HG03469 (cell line): ENCODE results near the gene HAGHL.
"Not testable (repeated sequence)": the region's sequence is repeated elsewhere in the genome, so short reads cannot be mapped to it uniquely, and the experiment has no call there.

Experiments
- ATAC-seq: cut with Tn5 transposase; IDR thresholded peaks from one replicate; pipeline ENCODE4 v1.9.1; 2021; ENCODE audit warnings: mild to moderate bottlenecking, moderate library complexity, moderate number of reproducible peaks; ENCODE audit not compliant: unreplicated experiment

Gene HAGHL

GRCh38 chr16:750485-750884 is 23.6 kb downstream of the HAGHL start:
- ATAC-seq = no peak

GRCh38 chr16:751152-752006 is 24.5 kb downstream of the HAGHL start:
- ATAC-seq = no peak

DNA sequence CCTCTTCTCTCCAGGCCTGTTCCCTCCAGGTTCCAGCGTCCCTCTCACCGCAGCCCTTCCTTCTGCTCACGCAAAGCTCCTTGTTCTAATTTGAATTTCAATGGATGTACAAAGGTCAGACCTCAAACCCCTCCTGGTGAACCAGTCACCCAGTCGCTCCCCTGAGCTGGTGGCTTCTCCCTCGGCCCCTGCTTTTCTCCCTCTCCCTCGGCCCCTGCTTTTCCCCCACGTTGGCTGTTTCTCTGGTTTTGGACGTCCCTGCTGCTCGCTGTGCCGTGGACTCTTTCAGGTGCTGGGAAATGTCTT is 25.1 kb downstream of the HAGHL start:
- no peak for ATAC-seq

DNA sequence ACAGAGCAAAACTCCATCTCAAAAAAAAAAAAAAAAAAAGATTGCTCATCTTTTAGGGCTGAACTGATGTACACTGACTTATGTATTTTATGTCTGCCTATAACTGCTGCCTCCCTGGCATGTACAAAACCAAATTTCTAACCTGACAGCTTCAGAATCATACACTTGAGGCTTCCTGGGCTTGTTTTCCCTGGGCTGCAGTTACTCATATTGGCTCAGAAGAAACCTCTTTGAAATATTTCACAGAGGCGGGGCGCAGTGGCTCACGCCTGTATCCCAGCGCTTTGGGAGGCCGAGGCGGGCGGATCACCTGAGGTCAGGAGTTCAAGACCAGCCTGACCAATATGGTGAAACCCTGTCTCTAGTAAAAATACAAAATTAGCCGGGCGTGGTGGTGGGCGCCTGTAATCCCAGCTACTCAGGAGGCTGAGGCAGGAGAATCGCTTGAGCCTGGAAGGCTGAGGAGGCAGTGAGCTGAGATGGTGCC is 27.3 kb downstream of the HAGHL start:
- ATAC-seq = not testable (repeated sequence)

- no peak for ATAC-seq
These were observed 27.8 kb downstream of the HAGHL start for GRCh38 chr16:754656-755055.

DNA sequence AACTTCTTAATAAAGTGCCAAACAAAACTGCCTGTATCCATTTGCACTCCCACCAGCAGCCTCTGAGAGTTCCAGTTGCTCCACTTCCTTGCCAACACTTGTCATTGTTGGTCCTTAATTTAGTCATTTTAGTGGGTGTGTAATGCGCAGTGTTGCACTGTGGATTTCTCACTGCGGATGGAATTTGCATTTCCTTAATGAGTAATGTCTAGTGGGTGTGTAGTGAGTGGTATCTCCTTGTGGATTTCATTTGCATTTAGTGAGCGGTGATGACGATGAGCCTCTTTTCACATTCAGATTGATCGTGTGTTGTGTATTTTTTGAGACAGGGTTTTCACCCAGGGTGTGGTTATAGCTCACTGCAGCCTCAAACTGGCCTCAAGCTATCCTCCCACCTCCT is 29.5 kb downstream of the HAGHL start:
- ATAC-seq = no peak

GRCh38 chr16:759110-759910 is 32.4 kb downstream of the HAGHL start:
- ATAC-seq = no peak

DNA sequence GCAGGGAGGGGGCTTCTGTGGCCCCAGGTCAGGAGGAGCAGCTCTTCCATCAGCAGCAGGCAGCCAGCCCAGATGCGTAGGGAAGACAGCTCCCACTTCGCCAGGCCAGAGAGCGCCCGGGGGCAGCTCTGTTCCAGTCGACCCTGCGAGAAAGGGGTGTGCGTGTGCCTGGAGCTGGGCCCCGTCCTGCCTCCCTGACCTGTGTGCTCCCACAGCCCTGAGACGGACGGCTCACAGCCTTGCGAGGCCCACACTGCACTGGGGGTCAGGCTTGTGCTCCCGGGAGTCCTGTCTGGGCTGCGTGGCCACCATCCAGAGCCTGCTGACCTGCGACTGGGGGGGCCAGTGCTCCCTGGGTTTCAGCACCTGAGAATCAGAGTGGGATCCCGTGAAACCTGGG is 33.2 kb downstream of the HAGHL start:
- no peak for ATAC-seq

DNA sequence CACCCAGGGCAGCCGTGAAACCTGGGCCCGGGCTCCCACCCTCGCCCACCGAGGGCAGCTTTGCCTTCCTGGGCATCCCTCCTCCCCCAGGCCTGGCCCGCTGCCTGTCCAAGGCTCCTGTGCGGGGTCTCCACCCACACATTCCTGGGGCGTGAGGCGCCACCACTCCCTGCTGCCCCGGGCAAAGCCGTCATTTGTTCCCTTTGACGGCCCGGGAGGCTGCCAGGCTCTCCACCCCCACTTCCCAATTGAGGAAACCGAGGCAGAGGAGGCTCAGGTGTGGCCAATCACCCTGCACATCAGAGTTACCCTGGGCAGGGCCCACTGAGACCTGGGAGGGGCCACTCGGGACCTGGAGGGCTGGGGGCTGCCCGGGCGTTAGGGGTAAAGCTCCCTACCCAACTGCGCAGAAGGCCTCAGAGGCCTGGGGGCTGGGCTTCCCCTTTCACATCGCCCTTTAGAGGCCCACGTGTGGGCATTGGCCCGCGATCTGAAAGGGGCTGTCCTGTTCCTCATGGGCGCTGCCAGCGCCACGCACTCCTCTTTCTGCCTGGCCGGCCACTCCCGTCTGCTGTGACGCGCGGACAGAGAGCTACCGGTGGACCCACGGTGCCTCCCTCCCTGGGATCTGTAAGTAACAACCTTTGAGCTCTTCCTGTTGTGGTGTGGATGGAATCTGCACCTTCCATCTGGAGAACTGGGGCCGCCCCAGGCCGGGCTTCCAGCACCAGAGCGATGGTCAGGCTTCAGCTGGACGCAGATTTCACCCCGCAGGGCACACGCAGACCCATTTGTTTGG is 33.8 kb downstream of the HAGHL start, which contains the start of gene MSLN:
Gene MSLN, plus strand, starts transcription at position 190 of the 799 bp plus-strand sequence. CDS start 1,947 bp downstream, outside the sequence.
- ATAC-seq = no peak

DNA sequence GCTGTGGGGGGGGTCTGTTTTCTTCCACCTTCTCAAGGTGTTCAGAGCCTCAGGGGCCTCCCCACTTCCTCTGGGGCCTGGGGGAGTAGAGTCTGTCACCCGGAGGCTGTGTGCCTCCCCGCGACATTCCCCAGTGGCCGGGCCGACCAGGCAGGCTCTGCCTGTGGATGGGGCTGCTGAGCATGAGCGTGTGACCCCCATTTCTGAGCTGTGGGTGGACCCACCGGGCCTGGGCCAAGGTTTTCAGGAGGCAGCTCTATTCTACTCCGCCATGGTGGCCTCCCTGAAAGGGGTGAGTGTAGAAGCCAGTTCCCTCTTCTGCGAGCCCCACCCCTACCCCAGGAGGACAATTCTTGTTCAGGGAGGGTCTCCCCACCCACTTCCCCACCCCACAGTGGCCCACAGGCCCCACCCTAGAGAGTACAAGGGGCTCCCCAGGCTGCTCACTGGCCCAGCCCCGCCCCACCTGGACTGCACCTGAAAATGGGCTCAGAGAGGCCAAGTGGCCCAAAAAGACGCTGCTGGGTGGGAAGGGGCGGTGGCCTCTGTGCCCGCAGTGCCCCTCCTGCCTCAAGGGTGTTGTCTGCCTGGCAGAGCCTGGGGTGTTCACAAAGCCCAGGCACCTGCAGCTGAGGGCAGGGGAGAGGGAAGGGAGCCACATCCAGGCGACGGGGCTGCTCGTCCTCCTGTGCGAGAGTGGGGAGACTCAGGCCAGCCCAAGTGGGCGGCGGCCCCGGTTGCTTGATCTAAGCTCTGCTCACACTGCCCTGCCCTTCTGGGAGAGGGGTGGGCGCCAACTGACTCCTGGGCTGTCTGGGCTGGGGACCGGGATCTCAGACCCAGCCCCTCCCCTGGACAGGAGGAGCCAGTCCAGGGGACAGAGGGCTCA is 35.0 kb downstream of the HAGHL start:
- no peak for ATAC-seq

- no peak for ATAC-seq
These were observed 35.8 kb downstream of the HAGHL start for GRCh38 chr16:762595-763268.

DNA sequence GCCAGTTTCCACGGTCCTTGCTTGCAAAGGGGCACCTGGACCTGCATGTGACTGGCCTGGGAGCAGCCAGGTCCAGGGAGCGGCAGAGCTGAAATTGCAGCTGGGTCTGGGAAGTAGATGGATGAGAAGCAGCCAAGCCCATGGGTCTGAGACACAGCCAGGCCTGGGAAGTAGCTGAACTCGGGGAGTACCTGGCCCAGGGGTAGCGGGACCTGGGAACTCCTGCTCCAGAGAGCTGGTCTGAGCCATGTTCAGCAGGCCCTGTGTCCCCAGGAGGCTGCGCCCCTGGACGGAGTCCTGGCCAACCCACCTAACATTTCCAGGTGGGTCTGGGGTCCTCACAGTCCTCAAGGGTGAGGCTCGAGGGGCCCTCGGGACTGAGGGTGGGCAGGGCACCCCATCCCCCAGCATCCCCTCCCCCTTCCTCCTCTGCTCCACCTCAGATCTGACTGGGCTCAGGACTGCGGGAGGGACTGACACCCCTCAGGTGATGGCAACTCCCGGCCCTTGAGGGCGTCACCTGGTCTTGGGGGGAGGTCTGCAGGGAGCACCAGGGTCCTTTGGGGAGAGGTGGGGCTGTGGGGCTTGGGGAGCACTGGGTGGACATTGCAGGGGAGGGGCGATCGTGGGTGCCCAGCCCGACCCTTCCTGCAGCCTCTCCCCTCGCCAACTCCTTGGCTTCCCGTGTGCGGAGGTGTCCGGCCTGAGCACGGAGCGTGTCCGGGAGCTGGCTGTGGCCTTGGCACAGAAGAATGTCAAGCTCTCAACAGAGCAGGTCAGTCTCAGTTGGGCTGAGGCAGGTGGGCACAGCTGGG is 36.7 kb downstream of the HAGHL start:
- no peak for ATAC-seq

- no peak for ATAC-seq
These were observed 37.4 kb downstream of the HAGHL start for GRCh38 chr16:764184-764750.

DNA sequence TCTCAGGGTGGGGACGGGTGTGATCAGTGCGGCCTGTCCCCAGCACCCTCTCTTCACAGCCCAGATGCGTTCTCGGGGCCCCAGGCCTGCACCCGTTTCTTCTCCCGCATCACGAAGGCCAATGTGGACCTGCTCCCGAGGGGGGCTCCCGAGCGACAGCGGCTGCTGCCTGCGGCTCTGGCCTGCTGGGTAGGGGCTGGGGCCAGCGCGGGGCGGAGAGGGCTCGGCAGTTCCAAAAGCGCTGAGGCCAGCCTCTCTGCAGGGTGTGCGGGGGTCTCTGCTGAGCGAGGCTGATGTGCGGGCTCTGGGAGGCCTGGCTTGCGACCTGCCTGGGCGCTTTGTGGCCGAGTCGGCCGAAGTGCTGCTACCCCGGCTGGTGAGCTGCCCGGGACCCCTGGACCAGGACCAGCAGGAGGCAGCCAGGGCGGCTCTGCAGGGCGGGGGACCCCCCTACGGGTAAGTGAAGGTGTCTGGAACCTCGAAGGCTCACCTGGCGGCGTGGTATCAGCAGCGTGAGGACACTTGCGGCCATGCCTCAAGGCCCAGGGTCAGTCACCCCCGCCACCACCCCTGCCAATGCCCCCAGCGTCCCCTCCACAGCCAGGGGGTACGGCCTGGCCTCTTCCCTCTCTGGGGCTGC is 38.1 kb downstream of the HAGHL start:
- no peak for ATAC-seq

DNA sequence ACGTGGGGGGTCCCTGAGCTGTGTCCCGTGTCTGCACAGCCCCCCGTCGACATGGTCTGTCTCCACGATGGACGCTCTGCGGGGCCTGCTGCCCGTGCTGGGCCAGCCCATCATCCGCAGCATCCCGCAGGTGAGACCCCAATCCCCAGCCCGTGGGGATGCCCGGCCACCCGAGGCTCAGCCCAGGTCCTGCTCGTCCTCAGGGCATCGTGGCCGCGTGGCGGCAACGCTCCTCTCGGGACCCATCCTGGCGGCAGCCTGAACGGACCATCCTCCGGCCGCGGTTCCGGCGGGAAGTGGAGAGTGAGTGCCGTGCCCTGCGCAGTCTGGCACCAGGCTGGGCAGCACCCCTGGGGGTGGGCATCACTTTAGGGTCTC is 38.6 kb downstream of the HAGHL start:
- ATAC-seq = no peak

DNA sequence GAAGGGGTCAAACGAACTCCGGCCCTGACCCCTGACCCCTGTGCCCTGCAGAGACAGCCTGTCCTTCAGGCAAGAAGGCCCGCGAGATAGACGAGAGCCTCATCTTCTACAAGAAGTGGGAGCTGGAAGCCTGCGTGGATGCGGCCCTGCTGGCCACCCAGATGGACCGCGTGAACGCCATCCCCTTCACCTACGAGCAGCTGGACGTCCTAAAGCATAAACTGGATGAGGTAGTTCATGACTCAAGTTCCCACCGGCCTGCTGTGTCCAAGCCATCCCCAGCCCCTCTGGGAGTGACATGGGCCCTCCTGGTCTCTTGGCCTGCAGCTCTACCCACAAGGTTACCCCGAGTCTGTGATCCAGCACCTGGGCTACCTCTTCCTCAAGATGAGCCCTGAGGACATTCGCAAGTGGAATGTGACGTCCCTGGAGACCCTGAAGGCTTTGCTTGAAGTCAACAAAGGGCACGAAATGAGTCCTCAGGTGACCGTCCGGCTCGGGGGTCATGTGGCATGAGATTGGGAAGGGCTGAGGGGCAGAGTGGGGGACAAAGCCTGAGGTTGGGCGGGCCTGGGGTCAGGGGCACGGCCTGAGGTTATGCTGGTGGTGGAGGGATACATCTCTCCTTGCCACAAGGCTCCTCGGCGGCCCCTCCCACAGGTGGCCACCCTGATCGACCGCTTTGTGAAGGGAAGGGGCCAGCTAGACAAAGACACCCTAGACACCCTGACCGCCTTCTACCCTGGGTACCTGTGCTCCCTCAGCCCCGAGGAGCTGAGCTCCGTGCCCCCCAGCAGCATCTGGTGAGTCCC is 39.3 kb downstream of the HAGHL start:
- ATAC-seq = no peak
